ENCODE measurements around the gene CACNB4.
"Not testable (repeated sequence)": the region's sequence is repeated elsewhere in the genome, so short reads cannot be mapped to it uniquely, and the experiment has no call there.

CACNB4 gene

DNA sequence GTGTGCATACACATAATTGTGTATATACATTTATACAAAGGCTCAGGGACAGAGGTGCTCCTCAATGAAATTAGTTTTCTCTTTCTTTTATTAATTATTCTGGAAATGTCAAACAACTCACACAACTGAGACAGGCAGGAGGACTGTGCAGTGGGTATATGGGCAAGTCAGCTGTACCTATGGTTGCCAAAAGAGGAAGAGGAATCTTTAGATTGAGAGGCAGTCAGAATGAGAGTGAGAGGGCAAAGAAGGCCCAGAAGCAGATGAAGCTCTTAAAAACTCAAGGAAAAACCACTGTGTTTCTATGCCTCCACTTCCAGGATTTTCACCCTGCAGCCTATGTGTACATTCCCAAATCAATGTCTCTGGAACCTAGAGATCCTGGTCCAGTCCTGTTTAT is 79.1 kb downstream of the CACNB4 start:
- no peak for DNase-seq

DNA sequence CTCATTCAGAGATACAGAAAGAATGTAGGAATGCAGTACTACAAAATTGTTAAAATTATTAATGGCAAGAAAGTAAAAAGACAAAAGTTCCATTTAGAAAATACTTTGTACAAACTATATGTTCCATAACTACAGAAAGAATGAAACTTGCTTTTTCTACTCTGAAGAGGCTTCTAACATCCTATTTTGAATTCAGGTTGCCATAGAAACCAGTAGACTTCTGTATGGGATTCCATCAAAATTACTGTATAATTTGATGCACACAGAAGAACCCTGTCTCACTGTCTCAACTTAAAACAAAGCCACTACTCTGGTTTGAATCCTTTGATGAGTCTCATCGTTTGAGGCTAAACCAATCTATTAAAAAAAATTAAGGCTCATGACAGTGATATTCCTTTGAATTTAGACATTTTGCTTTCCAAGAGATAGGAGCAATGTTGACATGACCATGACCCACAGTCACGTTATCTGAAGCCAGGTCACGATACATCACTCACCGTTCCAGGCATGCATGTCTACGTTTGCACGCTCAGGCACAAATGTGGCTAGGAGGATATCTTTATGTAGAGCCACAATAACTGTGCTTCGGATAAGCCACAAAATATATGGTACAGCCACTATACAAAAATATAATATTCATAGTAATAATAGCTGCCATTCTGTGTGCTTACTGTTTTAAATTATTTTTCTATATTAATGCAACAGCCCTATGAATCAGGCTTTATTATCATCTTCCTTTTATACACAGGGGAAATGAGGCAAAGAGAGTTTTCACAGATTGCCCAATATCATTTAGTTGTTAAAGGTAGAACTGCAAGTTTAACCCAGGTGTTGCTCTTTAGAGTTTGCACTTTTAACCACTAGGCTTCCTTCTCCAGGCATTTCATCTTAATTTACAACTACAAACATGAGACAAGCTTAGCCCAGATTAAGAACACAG is 82.4 kb downstream of the CACNB4 start:
- no peak for DNase-seq

DNA sequence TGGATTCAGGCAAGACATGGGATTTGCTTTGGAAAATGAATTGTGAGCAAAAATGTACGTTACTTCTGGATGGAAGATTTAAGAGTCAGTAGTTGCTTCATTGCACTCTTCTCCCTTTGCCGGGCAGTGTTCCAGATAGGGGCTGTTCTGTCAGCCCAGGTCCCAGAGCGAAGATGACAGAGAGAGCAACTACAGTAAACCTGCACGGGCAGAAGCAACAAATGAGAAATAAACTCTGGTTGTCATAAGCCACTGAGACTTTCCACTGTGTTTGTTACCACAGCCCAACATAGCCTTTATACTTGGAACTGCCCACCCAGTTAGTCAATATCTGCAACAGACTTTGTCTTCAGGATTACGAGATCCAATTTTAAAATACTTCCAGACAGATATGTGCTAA is 83.3 kb downstream of the CACNB4 start:
- no peak for DNase-seq

GRCh38 chr2:152012697-152013096 is 86.1 kb downstream of the CACNB4 start:
- peak; percentile 9 for DNase-seq

DNA sequence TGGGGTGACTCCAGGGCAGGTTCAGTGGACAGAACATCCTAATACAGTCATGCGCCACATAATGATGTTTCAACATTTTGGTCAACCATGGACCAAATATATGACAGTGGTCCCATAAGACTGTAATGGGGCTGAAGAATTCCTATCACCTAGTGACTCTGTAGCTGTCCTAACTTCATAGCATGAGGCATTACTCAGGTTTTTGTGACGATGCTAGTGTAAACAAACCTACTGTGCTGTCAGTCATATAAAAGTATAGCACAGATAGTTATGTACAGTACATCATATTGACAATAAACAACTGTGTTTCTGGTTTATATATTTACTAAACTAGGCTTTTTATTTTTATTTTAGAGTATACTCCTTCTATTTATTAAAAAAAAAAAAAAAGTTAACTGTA is 87.1 kb downstream of the CACNB4 start:
- no peak for DNase-seq

- no peak for DNase-seq
Observed at GRCh38 chr2:152005607-152006006, 93.2 kb downstream of the CACNB4 start.

- DNase-seq: not testable (repeated sequence)
Observed at GRCh38 chr2:152003283-152003682, 95.6 kb downstream of the CACNB4 start.

DNA sequence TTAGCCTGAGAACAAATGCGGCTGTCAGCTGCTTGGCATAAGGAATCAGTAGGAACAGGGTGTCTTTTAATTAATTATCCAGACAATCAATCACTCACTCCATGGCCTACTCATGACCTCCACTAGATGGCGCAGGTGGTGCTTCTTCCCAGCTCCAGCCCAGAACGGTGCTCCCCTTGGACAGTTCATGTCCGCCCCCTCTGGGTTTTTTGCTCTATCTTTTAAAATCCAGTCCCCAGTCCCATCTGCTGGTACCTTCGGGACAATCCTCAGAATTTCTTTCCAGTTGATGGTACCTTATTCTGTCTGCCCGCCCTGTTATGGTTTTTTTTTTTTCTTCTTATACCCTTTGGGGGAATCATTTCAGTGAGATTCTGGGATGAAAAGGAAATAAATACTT is 99.8 kb downstream of the CACNB4 start:
- peak; percentile 31 for DNase-seq

- no peak for DNase-seq
Observed at GRCh38 chr2:151996243-151997003, 102.4 kb downstream of the CACNB4 start.

DNA sequence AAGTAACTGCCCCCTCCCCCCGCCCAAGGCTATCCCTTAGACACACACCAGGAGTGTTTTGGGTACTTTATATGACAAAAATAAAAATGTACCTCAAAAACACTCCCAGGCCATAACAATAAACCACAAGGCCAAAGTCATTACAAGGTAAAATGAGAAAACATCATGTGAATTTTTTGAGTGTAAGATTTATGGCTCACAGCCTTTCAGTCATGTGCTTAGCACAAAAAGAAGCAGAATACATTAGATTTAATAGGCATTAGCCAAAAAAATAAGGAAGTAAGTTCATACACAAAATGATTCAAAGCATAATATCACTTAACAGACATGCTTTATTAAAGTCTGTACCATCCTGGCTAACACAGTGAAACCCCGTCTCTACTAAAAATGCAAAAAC is 103.7 kb downstream of the CACNB4 start:
- DNase-seq: no peak

DNA sequence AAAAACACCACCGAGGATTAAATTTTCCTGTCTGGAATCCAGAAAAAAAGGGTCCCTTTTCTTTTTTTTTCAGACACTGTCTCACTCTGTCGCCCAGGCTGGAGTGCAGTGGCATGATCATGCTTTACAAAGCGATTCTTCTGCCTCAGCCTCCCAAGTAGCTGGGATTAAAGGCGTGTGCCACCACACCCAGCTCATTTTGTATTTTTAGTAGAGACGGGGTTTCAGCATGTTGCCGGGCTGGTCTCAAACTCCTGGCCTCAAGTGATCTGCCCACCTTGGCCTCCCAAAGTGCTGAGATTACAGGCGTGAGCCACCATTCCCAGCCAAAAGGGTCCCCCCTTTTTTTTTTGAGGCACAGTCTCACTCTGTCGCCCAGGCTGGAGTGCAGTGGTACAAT is 104.7 kb downstream of the CACNB4 start:
- DNase-seq: not testable (repeated sequence)

GRCh38 chr2:151991010-151991409 is 107.8 kb downstream of the CACNB4 start:
- DNase-seq: no peak

- no peak for DNase-seq
Observed at GRCh38 chr2:151989378-151989777, 109.5 kb downstream of the CACNB4 start.

DNA sequence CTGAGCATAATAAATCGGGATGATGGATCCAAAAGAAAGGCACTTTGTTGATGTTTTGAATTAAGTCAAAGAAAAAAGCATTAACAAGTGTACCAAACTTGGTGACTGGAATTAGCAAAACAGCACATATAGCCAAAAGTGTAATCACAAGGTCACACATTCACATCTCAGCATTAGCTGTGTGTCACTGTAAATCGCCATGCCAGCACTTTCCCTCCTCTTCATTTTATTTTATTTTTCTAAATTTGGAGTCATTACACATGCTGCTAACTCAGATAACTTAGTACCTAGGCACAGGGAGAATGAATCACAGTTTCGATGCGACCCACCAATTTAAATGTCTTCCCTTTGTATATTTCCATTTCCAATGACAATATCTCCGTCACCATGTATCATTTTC is 111.4 kb downstream of the CACNB4 start:
- DNase-seq: no peak

DNA sequence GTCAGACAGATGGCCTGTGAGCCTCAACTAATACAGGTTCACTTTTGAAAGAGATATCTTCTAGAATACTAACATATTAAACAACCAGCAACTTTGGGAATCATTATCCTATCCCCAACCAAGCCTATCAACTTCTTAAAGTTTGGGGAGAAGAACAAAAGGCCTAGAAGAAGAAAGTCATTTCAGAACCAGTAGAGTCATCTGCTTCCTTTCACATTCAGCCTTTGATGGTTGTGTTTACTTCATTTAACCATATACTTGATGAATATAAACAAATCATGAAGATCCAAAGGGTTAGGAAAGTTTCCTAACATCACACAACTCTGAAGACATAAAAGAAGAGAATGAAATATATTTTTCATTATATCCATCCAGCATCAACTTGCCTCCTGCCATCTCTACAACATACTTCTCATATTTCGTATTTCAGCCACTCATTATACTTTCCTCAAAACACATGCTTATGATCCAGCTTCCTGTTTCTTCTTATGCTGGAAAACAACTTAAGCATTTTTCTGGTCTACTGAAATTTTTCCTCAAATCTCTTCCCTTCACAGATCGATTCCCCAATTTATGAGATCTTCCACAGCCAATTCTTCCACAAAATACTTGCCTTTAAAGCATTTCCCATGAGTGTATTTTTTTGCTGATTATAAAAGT is 114.3 kb downstream of the CACNB4 start:
- DNase-seq: no peak

- no peak for DNase-seq
Observed at GRCh38 chr2:151983221-151983620, 115.6 kb downstream of the CACNB4 start.

- DNase-seq: no peak
Observed at GRCh38 chr2:151981886-151982285, 117.0 kb downstream of the CACNB4 start.

DNA sequence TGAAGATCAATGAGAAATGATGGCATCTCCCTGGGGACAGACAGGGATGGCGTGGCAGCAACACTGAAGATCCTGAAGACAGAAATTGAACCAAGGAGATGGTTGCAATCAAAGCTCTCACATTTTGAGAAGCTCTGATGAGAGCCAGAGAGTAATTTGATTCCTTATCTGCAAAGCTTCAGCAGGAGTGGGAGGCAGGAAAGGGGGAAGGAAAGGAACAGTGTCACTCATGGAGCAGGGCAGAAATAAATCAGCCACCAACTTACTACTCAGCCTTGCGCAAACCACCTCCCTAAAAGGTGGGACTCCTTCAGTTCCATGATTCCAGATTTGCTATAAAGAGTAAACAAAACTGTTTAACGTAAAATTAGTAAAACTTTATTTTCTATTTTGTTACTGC is 119.2 kb downstream of the CACNB4 start:
- no peak for DNase-seq

- DNase-seq: no peak
Observed at GRCh38 chr2:151978709-151979108, 120.1 kb downstream of the CACNB4 start.

- DNase-seq: no peak
Observed at GRCh38 chr2:151977631-151978030, 121.2 kb downstream of the CACNB4 start.

- no peak for DNase-seq
Observed at GRCh38 chr2:151976945-151977353, 121.9 kb downstream of the CACNB4 start.

DNA sequence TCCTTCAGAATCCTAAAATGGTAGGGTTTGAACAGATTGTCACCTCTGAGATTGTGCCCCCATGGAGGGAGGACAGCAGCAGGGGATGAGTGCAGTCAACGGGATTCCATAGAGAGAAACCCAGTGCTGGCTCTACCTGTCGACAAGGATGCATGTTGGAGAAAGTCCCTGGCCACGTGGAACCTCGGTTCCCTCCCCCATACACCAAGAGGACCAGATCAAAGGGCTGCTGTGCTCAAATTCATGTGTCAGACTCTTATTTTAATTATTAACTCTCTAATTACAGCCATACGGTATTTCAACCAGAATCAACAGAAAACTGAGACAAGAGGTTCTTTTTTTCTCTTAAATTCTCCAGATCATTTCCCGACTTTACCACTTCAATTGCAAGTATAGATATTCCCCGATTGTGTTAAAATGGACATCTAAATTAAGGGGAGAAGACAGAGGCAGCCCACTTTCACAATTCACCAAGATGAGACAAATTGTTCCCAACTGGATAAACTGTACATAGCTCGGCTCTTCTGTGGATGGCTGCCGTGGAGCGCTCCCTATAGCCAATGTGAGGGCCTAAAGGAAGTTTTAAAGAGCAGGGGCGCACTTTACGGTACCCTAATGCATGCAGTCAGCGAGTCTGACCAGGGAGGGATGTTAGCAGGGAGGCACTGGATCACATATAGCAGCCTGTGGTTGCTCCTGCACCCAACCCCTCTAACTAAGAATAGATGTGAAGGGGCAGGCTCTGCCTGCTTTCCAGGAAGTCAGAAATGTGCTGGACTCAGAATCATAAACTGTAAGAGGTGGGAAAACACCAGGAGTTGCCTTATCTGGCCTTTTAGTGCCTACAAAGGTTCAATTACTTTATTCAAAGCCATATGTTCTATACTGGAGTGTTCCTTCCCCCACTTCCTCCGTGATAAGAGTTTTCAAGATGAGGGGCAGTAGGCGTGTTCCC is 123.1 kb downstream of the CACNB4 start:
- DNase-seq: no peak

Data from fibroblast of skin of abdomen (primary cell).